T-cell (primary cell): ENCODE results near the gene CELSR3. TPM values are rescaled to one million over a fixed set of nuclear protein-coding genes. Genes with fewer than 3 reads are reported as not detected.

Experiments
- ATAC-seq, 4 experiments: fragments of 200-7000 bp in 3 of 4; fragments of 150-1000 bp in 1 of 4; cut with Tn5 transposase; replicated peaks in 1 of 4; 1 replicate in 3 of 4; 2 replicates in 1 of 4; pipeline ENCODE4 v1.10.0; 2021; ENCODE audit warnings: moderate library complexity in 3 of 4, mild to moderate bottlenecking in 2 of 4, moderate number of reproducible peaks in 1 of 4
- CTCF ChIA-PET, 2 donors: fragments of 300-600 bp; sonication (Branson Sonifier 250); formaldehyde crosslinking; loops; one replicate each; lab custom pipeline; 2022; ENCODE audit warnings: antibody characterized with exemption in 2 of 2; lab: Charles Lee
- POLR2A ChIA-PET, 2 donors: fragments of 300-600 bp; sonication (Branson Sonifier 250); formaldehyde crosslinking; loops; one replicate each; lab custom pipeline; 2022; ENCODE audit warnings: antibody characterized with exemption in 2 of 2; lab: Charles Lee
- DNase-seq, 35 experiments: peaks; one replicate each; pipeline versions ENCODE4 v3.0.0 to v3.0.0-alpha.2; 2013 to 2023
- H3K27ac ChIP-seq: one replicate; pipeline ENCODE4 v1.5.1; 2013; ENCODE audit warnings: low read length
- H3K27me3 ChIP-seq, 2 experiments: replicated peaks in 1 of 2; 1 replicate in 1 of 2; 2 replicates in 1 of 2; pipeline versions ENCODE4 v1.6.1 to v1.7.0; 2013; ENCODE audit warnings: low read length in 1 of 2, mixed read lengths in 1 of 2; ENCODE audit not compliant: control insufficient read depth in 2 of 2, insufficient read depth in 2 of 2; ENCODE audit errors: extremely low read depth in 1 of 2
- H3K36me3 ChIP-seq, 2 donors: 1 replicate in 1 of 2; 2 replicates in 1 of 2; pipeline versions ENCODE4 v1.6.1 to v1.7.0; 2013; ENCODE audit warnings: low read length in 1 of 2; ENCODE audit not compliant: control insufficient read depth in 2 of 2, insufficient read depth in 1 of 2; ENCODE audit errors: extremely low read depth in 1 of 2
- H3K4me1 ChIP-seq, 2 experiments: 1 replicate in 1 of 2; 2 replicates in 1 of 2; pipeline versions ENCODE4 v1.6.1 to v1.7.0; 2013; ENCODE audit warnings: low read length in 2 of 2, mixed read lengths in 1 of 2; ENCODE audit not compliant: insufficient read depth in 2 of 2, control insufficient read depth in 1 of 2; ENCODE audit errors: extremely low read depth in 1 of 2
- H3K4me3 ChIP-seq, 2 donors: 1 replicate in 1 of 2; 2 replicates in 1 of 2; pipeline versions ENCODE4 v1.5.1 to v1.7.0; 2013; ENCODE audit warnings: mild to moderate bottlenecking in 2 of 2, low read length in 1 of 2, moderate library complexity in 1 of 2; ENCODE audit not compliant: control insufficient read depth in 1 of 2; ENCODE audit errors: extremely low read depth in 1 of 2
- H3K9me3 ChIP-seq: 2 replicates; pipeline ENCODE4 v1.7.0; 2013
- H3K27ac Mint-ChIP-seq, 2 donors: one replicate each; pipeline ENCODE4 v1.8.0; 2020 to 2021; ENCODE audit warnings: mild to moderate bottlenecking in 2 of 2, mixed read lengths in 2 of 2
- H3K27me3 Mint-ChIP-seq, 2 donors: one replicate each; pipeline ENCODE4 v1.8.0; 2021 to 2022; ENCODE audit warnings: mixed read lengths in 2 of 2
- H3K36me3 Mint-ChIP-seq: one replicate; pipeline ENCODE4 v1.8.0; 2021; ENCODE audit warnings: mixed read lengths
- H3K4me1 Mint-ChIP-seq, 3 donors: one replicate each; pipeline ENCODE4 v1.8.0; 2020 to 2022; ENCODE audit warnings: mixed read lengths in 3 of 3, mild to moderate bottlenecking in 1 of 3
- H3K4me3 Mint-ChIP-seq, 3 donors: one replicate each; pipeline ENCODE4 v1.8.0; 2020 to 2022; ENCODE audit warnings: mild to moderate bottlenecking in 3 of 3, mixed read lengths in 3 of 3, moderate library complexity in 3 of 3
- H3K9me3 Mint-ChIP-seq, 3 donors: one replicate each; pipeline ENCODE4 v1.8.0; 2020 to 2022; ENCODE audit warnings: mixed read lengths in 3 of 3
- WGBS: methylation state at CpG from one replicate; pipeline ENCODE4 v1.1.5; 2013; ENCODE audit warnings: missing lambda C conversion rate; ENCODE audit not compliant: insufficient coverage; 5-methylcytosine and 5-hydroxymethylcytosine counted together
- total RNA-seq, 35 experiments: library from RNA in 6 of 35; stranded (reverse) in 6 of 35; fragments of 120-200 nt in 1 of 35; gene quantifications; one replicate each; pipeline versions ENCODE4 v1.2.1 to v1.2.4 and lab custom pipeline; 2013 to 2026

The CELSR3 gene
- total RNA-seq, 5 donors from 2014 or later (not counting 1 experiment from before 2014, with no cell fraction given), result 5.6 to 7.4 (median 6.2) TPM

DNA sequence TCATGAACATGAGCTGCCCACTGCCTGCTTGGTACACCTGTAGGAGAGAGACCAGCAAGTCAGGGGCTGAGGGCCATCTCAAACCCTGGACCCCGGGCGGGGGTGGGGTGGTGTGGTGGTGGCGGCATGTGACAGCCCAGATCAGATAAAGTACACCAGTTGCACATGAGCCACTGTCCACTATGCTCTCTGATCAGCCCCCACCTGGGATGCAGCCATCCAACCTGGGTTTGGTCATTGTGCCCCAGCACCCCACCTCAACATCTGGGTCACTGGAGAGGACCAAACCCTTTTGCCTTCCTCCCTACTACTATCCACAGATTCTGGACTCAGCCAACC lies 26.0 kb upstream of the CELSR3 start:
- no peaks in the 10 kb centered on the region for H3K27me3 ChIP-seq
- no peak overlapping the region for H3K4me3 ChIP-seq
- Mint-ChIP-seq H3K4me1 (peaks cover 17 to 32% (median 23%) of the 10 kb centered on the region in 3 donors), H3K4me3 (no peak overlapping the region), H3K27ac (no peak overlapping the region), H3K27me3 (no peaks in the 10 kb centered on the region), H3K36me3 (peaks cover 33% of the 10 kb centered on the region), H3K9me3 (no peaks in the 10 kb centered on the region)
- ATAC-seq (no peak), DNase-seq (no peak)
- WGBS, result no CpG with 5 or more reads among the region's 3 CpGs
- H3K27ac ChIP-seq, result no peak overlapping the region
- POLR2A ChIA-PET, result no interaction called here
- no peaks in the 10 kb centered on the region for H3K9me3 ChIP-seq
- CTCF ChIA-PET, result interaction anchor here in 1 of 2 donors (0.6 kb wide), 1 partner anchor 124 kb away, joined by 3 read pairs; no protein-coding TSS in a partner anchor
- H3K4me1 ChIP-seq, result peaks cover 4 to 26% of the 10 kb centered on the region in 2 experiments
- peaks cover 0 to 61% of the 10 kb centered on the region in 2 donors for H3K36me3 ChIP-seq

DNA sequence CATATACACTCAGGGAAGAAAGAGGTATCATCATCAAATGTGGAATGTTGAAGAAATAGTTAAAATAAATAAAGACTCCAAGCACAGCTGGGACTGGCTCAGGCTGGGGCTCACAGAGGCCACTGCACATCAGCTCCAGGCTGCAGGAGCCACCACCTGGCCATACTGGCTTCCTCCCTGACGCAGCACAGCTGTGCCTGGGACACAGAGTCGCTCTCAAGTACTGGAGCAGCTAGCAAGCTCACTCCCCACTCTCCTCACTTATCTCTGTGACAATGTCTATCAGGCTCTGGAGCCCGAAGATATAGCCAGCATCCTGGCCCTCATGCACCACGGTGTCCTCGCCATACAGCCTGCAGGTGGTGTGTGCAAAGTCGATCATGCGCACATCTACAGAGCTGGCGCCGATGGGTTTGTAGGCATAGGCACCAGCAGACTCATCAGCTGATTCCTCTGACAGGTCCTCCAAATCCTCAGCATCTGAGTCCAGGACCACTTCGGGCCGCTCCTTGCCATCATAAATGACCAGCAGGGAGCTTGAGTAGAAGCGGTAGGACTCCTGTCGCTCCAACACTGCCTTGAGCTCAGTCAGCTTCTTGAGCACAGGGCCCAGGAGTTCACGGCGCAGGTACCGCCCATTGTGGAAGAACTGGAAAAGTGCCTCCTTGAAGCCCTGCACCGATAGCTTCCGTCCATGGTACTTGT lies 25.5 kb upstream of the CELSR3 start:
- Mint-ChIP-seq H3K27me3 (no peaks in the 10 kb centered on the region), H3K27ac (peak overlapping the region in 1 of 2 donors; percentile 39), H3K4me3 (no peak overlapping the region), H3K9me3 (no peaks in the 10 kb centered on the region), H3K4me1 (peaks cover 20 to 33% (median 27%) of the 10 kb centered on the region in 3 donors), H3K36me3 (peaks cover 30% of the 10 kb centered on the region)
- Histone ChIP-seq H3K36me3 (peaks cover 0 to 56% of the 10 kb centered on the region in 2 donors), H3K4me3 (no peak overlapping the region), H3K4me1 (peaks cover 4 to 30% of the 10 kb centered on the region in 2 experiments), H3K9me3 (no peaks in the 10 kb centered on the region), H3K27ac (no peak overlapping the region), H3K27me3 (no peaks in the 10 kb centered on the region)
- ATAC-seq, result no peak
- POLR2A ChIA-PET, result no interaction called here
- CTCF ChIA-PET, result interaction anchor here (0.5 to 0.6 kb wide), 3 partner anchors 27 to 287 kb away, joined by 3 to 4 read pairs (median 3); no protein-coding TSS in a partner anchor
- WGBS, result 94% methylated on average over 17 of the region's 18 CpGs
- DNase-seq, result no peak

DNA sequence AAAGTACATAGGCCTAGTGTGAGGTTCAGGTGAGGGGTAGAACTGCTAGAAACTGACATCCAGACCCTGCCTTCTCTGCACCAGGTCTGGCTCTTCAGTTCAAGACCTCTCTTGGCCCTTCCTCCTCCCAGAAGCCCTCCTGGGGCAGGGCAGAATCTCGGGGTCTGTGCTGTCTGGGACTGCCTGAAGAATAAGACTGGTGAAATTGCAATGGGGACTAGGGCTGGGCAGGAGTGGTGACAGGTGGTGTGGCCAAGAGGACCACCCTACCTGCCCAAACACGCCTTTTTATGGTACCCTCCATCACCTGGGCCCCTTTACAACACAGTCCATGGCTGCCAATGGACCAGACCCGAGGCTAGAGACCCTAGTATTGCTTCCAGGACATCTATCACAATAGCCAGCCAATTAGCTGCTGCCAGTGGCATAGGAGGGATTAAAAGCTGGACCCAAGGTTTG lies 24.6 kb upstream of the CELSR3 start:
- Mint-ChIP-seq H3K27me3 (no peaks in the 10 kb centered on the region), H3K36me3 (peaks cover 25% of the 10 kb centered on the region), H3K27ac (no peak overlapping the region), H3K9me3 (no peaks in the 10 kb centered on the region), H3K4me1 (peaks cover 22 to 33% (median 29%) of the 10 kb centered on the region in 3 donors), H3K4me3 (peak overlapping the region in 1 of 3 donors; percentile 25)
- H3K27ac ChIP-seq, result no peak overlapping the region
- CTCF ChIA-PET, result interaction anchor here in 1 of 2 donors (0.6 to 1.0 kb wide), 2 partner anchors 286 to 287 kb away, joined by 3 read pairs; no protein-coding TSS in a partner anchor
- no peaks in the 10 kb centered on the region for H3K27me3 ChIP-seq
- no peak overlapping the region for H3K4me3 ChIP-seq
- H3K4me1 ChIP-seq, result peaks cover 4 to 30% of the 10 kb centered on the region in 2 experiments
- POLR2A ChIA-PET, result interaction anchor here in 1 of 2 donors (0.7 kb wide), 1 partner anchor 30 kb away, joined by 3 read pairs; no protein-coding TSS in a partner anchor
- no CpG with 5 or more reads among the region's 3 CpGs for WGBS
- DNase-seq (no peak), ATAC-seq (no peak)
- no peaks in the 10 kb centered on the region for H3K9me3 ChIP-seq
- peaks cover 0 to 48% of the 10 kb centered on the region in 2 donors for H3K36me3 ChIP-seq

DNA sequence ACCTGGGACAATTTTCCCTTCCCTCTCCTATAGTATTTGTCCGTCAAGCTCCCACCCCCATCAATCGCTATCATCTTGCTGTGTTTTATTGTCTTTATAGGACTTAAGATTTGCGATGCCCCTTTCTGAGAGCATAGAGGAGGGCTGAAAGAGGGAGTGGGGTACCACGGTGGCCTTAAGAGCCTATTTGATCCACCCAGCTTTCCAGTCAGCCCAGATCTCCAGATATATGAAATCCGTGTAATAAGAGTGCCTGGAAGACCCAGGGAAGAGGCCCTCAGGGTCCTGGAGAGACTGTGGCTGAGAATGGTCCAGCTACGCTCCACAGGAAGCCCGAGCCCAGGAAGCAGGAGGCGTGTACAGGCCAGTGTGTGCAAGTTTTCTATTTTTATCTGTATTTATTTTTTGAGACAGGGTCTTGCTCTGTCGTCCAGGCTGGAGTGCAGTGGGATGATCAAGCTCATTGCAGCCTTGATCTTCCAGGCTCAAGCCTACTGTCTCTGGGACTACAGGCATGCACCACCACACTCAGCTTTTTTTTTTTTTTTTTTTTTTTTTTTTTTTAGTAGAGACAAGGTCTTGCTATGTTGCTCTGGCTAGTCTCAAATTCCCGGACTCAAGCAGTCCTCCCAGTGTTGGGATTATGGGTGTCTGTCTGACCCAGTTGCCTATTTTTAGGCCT lies 24.0 kb upstream of the CELSR3 start:
- Mint-ChIP-seq H3K4me3 (peak overlapping the region; percentile 82 to 89 (median 86)), H3K4me1 (peaks cover 22 to 33% (median 29%) of the 10 kb centered on the region in 3 donors), H3K27me3 (no peaks in the 10 kb centered on the region), H3K9me3 (no peaks in the 10 kb centered on the region), H3K27ac (peak overlapping the region; percentile 87 to 89), H3K36me3 (peaks cover 28% of the 10 kb centered on the region)
- H3K36me3 ChIP-seq, result peaks cover 0 to 48% of the 10 kb centered on the region in 2 donors
- H3K27me3 ChIP-seq, result no peaks in the 10 kb centered on the region
- no peak for ATAC-seq
- no peaks in the 10 kb centered on the region for H3K9me3 ChIP-seq
- CTCF ChIA-PET, result interaction anchor here (0.7 to 1.2 kb wide), 4 partner anchors 30 to 462 kb away, joined by 3 read pairs; partner anchors contain the start of genes IP6K2 (in 1 of the 2) and SLC26A6 (in 1 of the 2)
- no peak for DNase-seq
- POLR2A ChIA-PET, result interaction anchor here in 1 of 2 donors (0.7 kb wide), 1 partner anchor 31 kb away, joined by 3 read pairs; no protein-coding TSS in a partner anchor
- WGBS, result 83% methylated on average over 1 of the region's 10 CpGs
- H3K4me1 ChIP-seq, result peaks cover 4 to 30% of the 10 kb centered on the region in 2 experiments
- peak overlapping the region; percentile 44 for H3K27ac ChIP-seq
- no peak overlapping the region for H3K4me3 ChIP-seq

DNA sequence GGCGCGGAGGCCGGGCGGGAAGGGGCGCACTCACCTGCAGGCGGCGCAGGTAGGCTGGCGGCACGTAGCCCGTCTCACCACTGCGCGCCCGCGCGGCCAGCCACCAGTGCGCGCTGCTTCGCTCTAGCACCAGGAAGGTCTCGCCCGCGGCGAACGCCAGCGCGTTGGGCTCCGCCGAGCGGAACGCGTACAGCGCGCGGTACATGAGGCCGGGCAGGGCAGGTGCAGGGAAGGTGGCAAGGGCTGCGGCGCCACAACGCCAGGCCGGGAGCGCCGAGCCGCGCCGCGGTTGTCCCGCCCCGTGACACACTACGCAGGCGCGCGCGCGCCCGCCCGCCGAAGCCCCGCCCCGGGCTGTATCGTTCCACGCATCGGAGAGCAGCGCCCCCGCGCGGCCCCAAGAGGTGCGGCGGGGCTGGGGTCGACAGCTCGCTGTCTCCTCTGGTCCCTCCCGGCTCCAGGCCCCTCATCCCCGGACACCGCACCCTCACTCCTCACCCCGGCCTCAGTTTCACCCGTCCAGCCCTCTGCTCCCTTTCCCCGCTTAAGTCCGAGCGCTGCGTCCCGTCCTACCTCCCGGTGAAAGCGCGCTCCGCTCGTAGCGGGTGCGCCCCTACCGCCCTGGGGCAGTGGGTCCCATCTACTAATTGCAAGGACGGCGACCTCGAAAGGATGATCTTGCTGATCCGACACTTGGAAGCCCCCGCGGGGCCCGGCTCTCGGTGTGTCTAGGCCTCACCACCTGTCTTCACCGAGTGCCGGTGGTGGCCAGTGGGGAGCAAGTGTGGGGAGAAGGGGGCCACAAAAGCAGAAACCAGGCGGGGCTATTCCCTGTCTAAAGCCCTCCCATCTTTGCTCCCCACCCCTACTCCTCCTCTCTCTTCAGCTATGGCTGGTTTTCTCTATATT lies 23.2 kb upstream of the CELSR3 start, which contains the start of gene NCKIPSD:
Gene NCKIPSD, minus strand, starts transcription at position 313 of the 909 bp plus-strand sequence. Its CDS starts 108 bp downstream, at position 205.
- peak; percentile 76 to 95 (median 89) for DNase-seq
- peak; percentile 87 to 96 (median 93) for ATAC-seq
- peak within 1 kb of the TSS; percentile 82 to 89 (median 86) for H3K4me3 Mint-ChIP-seq
- H3K27ac Mint-ChIP-seq, result peak within 1 kb of the TSS; percentile 87 to 89
- WGBS, result under 1% methylated on average over 85 of the region's 97 CpGs
- H3K4me1 Mint-ChIP-seq, result peaks cover 22 to 35% (median 32%) of the 10 kb centered on the region in 3 donors
- Histone ChIP-seq H3K27ac (peak within 1 kb of the TSS; percentile 44), H3K4me3 (peak within 1 kb of the TSS; percentile 66 to 71), H3K36me3 (peaks cover 0 to 49% of the 10 kb centered on the region in 2 donors), H3K9me3 (no peaks in the 10 kb centered on the region), H3K4me1 (peaks cover 4 to 30% of the 10 kb centered on the region in 2 experiments), H3K27me3 (no peaks in the 10 kb centered on the region)
- no peaks in the 10 kb centered on the region for H3K9me3 Mint-ChIP-seq
- no peaks in the 10 kb centered on the region for H3K27me3 Mint-ChIP-seq
- peaks cover 30% of the 10 kb centered on the region for H3K36me3 Mint-ChIP-seq
- CTCF ChIA-PET, result interaction anchor here (0.7 to 1.2 kb wide), 4 partner anchors 31 to 461 kb away, joined by 3 read pairs; partner anchors contain the start of genes IP6K2 (in 1 of the 2) and SLC26A6 (in 1 of the 2)
- POLR2A ChIA-PET, result no interaction called here
